WTC11 (cell line): ENCODE results near the gene KRTAP2-1. TPM values are rescaled to one million over a fixed set of nuclear protein-coding genes. Genes with fewer than 3 reads are reported as not detected.

ENCODE experiments used
- ATAC-seq: fragments of 200-7000 bp; cut with Tn5 transposase; 2 replicates; pipeline ENCODE4 v1.10.0; 2021; ENCODE audit warnings: mild to moderate bottlenecking, moderate library complexity
- CTCF ChIA-PET: fragments of 300-600 bp; sonication (Branson Sonifier 250); formaldehyde crosslinking; loops from one replicate; lab custom pipeline; 2021; ENCODE audit warnings: antibody characterized with exemption; lab: Charles Lee
- POLR2A ChIA-PET: fragments of 350-600 bp; sonication (Branson Sonifier 250); formaldehyde crosslinking; loops from one replicate; lab custom pipeline; 2021; ENCODE audit warnings: antibody characterized with exemption; lab: Charles Lee
- DNase-seq: peaks from one replicate; pipeline ENCODE4 v3.0.0; 2021; ENCODE audit warnings: low spot score
- H3K27ac Mint-ChIP-seq: 2 replicates; pipeline ENCODE4 v1.8.0; 2021; ENCODE audit warnings: mixed read lengths
- H3K27me3 Mint-ChIP-seq: 2 replicates; pipeline ENCODE4 v1.8.0; 2021; ENCODE audit warnings: low read depth, mild to moderate bottlenecking, moderate library complexity, mixed read lengths
- H3K36me3 Mint-ChIP-seq: 2 replicates; pipeline ENCODE4 v1.8.0; 2021; ENCODE audit warnings: mixed read lengths
- H3K4me1 Mint-ChIP-seq: 2 replicates; pipeline ENCODE4 v1.8.0; 2022; ENCODE audit warnings: mixed read lengths
- H3K4me3 Mint-ChIP-seq: 2 replicates; pipeline ENCODE4 v1.8.0; 2021; ENCODE audit warnings: mild to moderate bottlenecking, moderate library complexity, mixed read lengths
- H3K9me3 Mint-ChIP-seq: 2 replicates; pipeline ENCODE4 v1.8.0; 2021; ENCODE audit warnings: mixed read lengths
- ATF3 ChIP-seq: sonication (generic); formaldehyde crosslinking; conservative IDR thresholded peaks from 2 replicates; pipeline ENCODE4 v1.8.1; 2022; ENCODE audit warnings: mild to moderate bottlenecking, missing genetic modification reagents
- CBFB ChIP-seq: sonication (generic); formaldehyde crosslinking; IDR thresholded peaks from 2 replicates; pipeline ENCODE4 v1.8.1; 2022; ENCODE audit warnings: mild to moderate bottlenecking, low read depth, missing genetic modification reagents
- CDX4 ChIP-seq: fragments of 250-450 bp; sonication (Bioruptor Pico); IDR thresholded peaks from 2 replicates; pipeline ENCODE4 v1.9.0; 2021; ENCODE audit warnings: moderate library complexity, mild to moderate bottlenecking, inconsistent platforms, borderline replicate concordance
- FOXJ3 ChIP-seq: sonication (generic); formaldehyde crosslinking; IDR thresholded peaks from 2 replicates; pipeline ENCODE4 v1.9.0; 2021; ENCODE audit warnings: missing genetic modification reagents, mild to moderate bottlenecking, borderline replicate concordance
- FOXK1 ChIP-seq: sonication (generic); formaldehyde crosslinking; IDR thresholded peaks from 2 replicates; pipeline ENCODE4 v1.8.0; 2022; ENCODE audit warnings: mild to moderate bottlenecking, moderate library complexity, missing genetic modification reagents
- HMGA2 ChIP-seq: fragments of 250-450 bp; sonication (Bioruptor Pico); IDR thresholded peaks from 2 replicates; pipeline ENCODE4 v1.4.0; 2021; ENCODE audit warnings: mild to moderate bottlenecking, moderate library complexity
- IRF2 ChIP-seq: sonication (generic); formaldehyde crosslinking; IDR thresholded peaks from 2 replicates; pipeline ENCODE4 v1.8.0; 2022; ENCODE audit warnings: low read depth, missing genetic modification reagents, borderline replicate concordance
- JUN ChIP-seq: sonication (generic); formaldehyde crosslinking; IDR thresholded peaks from 2 replicates; pipeline ENCODE4 v1.8.0; 2023; ENCODE audit warnings: mild to moderate bottlenecking, missing genetic modification reagents
- KAT7 ChIP-seq: sonication (generic); formaldehyde crosslinking; IDR thresholded peaks from 2 replicates; pipeline ENCODE4 v1.8.1; 2023; ENCODE audit warnings: missing genetic modification reagents, mild to moderate bottlenecking, borderline replicate concordance
- MXD4 ChIP-seq: fragments of 250-450 bp; sonication (Bioruptor Pico); IDR thresholded peaks from 2 replicates; pipeline ENCODE4 v1.8.0; 2021; ENCODE audit warnings: mild to moderate bottlenecking, moderate library complexity, borderline replicate concordance
- PREB ChIP-seq: sonication (generic); formaldehyde crosslinking; IDR thresholded peaks from 2 replicates; pipeline ENCODE4 v1.8.1; 2022; ENCODE audit warnings: mild to moderate bottlenecking, missing genetic modification reagents, moderate library complexity, borderline replicate concordance
- PRRX2 ChIP-seq: fragments of 250-450 bp; sonication (Bioruptor Pico); IDR thresholded peaks from 2 replicates; pipeline ENCODE4 v1.8.0; 2021; ENCODE audit warnings: mild to moderate bottlenecking
- SMAD4 ChIP-seq: sonication (generic); formaldehyde crosslinking; IDR thresholded peaks from 2 replicates; pipeline ENCODE4 v1.8.0; 2022; ENCODE audit warnings: mild to moderate bottlenecking, missing genetic modification reagents
- SOX15 ChIP-seq: fragments of 250-450 bp; sonication (Bioruptor Pico); IDR thresholded peaks from 2 replicates; pipeline ENCODE4 v1.9.0; 2021; ENCODE audit warnings: mild to moderate bottlenecking
- SP1 ChIP-seq: sonication (generic); formaldehyde crosslinking; conservative IDR thresholded peaks from 2 replicates; pipeline ENCODE4 v1.8.1; 2022; ENCODE audit warnings: missing genetic modification reagents
- TCF7 ChIP-seq: sonication (generic); formaldehyde crosslinking; IDR thresholded peaks from 2 replicates; pipeline ENCODE4 v1.8.0; 2022; ENCODE audit warnings: mild to moderate bottlenecking, low read depth, missing genetic modification reagents, moderate library complexity
- TEAD1 ChIP-seq: sonication (generic); formaldehyde crosslinking; IDR thresholded peaks from 2 replicates; pipeline ENCODE4 v1.8.0; 2022; ENCODE audit warnings: mild to moderate bottlenecking, missing genetic modification reagents
- USF1 ChIP-seq: sonication (generic); formaldehyde crosslinking; IDR thresholded peaks from 2 replicates; pipeline ENCODE4 v1.8.0; 2022; ENCODE audit warnings: mild to moderate bottlenecking, missing genetic modification reagents
- ZNF121 ChIP-seq: sonication (generic); formaldehyde crosslinking; IDR thresholded peaks from 2 replicates; pipeline ENCODE4 v1.8.0; 2023; ENCODE audit warnings: missing genetic modification reagents
- ZNF416 ChIP-seq: fragments of 250-450 bp; sonication (Bioruptor Pico); IDR thresholded peaks from 2 replicates; pipeline ENCODE4 v1.9.0; 2021; ENCODE audit warnings: mild to moderate bottlenecking, inconsistent platforms
- total RNA-seq: library from RNA; stranded (reverse); gene quantifications from 3 replicates; pipeline ENCODE4 v1.2.3, GENCODE V29; 2021
- TF ChIP-seq, protein P1 (sequence below): sonication (generic); formaldehyde crosslinking; IDR thresholded peaks from 2 replicates; pipeline ENCODE4 v1.8.1; 2023; ENCODE audit warnings: mild to moderate bottlenecking, missing genetic modification reagents, moderate library complexity
- TF ChIP-seq, protein P2 (sequence below): sonication (generic); formaldehyde crosslinking; IDR thresholded peaks from 2 replicates; pipeline ENCODE4 v1.8.0; 2022; ENCODE audit warnings: mild to moderate bottlenecking, missing genetic modification reagents
- TF ChIP-seq, protein P3 (sequence below): sonication (generic); formaldehyde crosslinking; IDR thresholded peaks from 2 replicates; pipeline ENCODE4 v1.8.1; 2023; ENCODE audit warnings: mild to moderate bottlenecking, missing genetic modification reagents, moderate library complexity
- TF ChIP-seq, protein P4 (sequence below): sonication (generic); formaldehyde crosslinking; IDR thresholded peaks from 2 replicates; pipeline ENCODE4 v1.8.1; 2022; ENCODE audit warnings: low read depth, missing genetic modification reagents, borderline replicate concordance
- TF ChIP-seq, protein P5 (sequence below): sonication (generic); formaldehyde crosslinking; IDR thresholded peaks from 2 replicates; pipeline ENCODE4 v1.8.0; 2022; ENCODE audit warnings: mild to moderate bottlenecking, missing genetic modification reagents

KRTAP2-1 gene
- total RNA-seq, 1 experiment from 2014 or later: not detected

DNA sequence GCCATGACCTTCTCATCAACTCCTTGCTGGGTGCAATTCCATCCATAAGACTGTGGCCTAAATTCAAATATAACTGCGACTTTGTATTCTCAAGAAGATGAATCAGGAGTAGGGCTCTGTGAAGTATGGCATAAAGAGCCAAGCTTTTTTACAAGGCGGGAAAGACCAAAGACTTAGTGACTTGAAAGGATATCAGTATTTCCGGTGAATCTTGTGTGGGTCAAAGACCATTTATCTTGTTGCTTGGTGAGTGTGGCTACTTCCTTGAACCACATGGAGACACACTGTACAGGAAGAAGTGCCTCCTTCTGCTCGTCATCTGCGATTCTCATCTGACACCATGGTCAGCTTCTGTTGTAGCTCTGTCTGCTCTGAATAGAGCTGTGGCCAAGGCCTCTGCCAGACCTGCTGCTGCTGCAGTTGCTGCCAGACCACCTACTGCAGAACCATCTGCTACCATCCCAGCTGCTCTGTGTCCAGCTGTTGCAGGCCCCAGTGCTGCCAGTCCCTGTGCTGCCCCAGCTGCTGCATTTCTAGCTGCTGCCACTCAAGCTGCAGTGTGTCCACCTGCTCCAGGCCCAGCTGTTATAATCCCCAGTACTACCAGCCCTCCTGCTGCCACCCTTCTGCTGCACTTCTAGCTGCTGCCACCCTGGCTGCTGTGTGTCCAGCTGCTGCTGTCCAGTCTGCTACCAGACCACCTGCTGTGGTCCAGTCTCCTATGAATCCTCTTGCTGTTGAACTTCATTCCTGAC, 24.7 kb upstream of the KRTAP2-1 start:
- ChIA-PET CTCF (no interaction called here), POLR2A (interaction anchor here (0.6 kb wide), 1 partner anchor 33 kb away, joined by 4 read pairs; no protein-coding TSS in a partner anchor)

GRCh38 chr17:41069031-41069430, 21.9 kb upstream of the KRTAP2-1 start:
- no peak for DNase-seq
- ChIA-PET POLR2A (no interaction called here), CTCF (no interaction called here)
- H3K27me3 Mint-ChIP-seq: no peaks in the 10 kb centered on the region
- H3K27ac Mint-ChIP-seq: no peak overlapping the region
- ATAC-seq: no peak
- peaks cover 4% of the 10 kb centered on the region; the same call in 1 of the 2 replicates for H3K4me1 Mint-ChIP-seq
- H3K4me3 Mint-ChIP-seq: no peak overlapping the region
- H3K36me3 Mint-ChIP-seq: no peaks in the 10 kb centered on the region
- no peaks in the 10 kb centered on the region for H3K9me3 Mint-ChIP-seq
- TF ChIP-seq ZNF416 (CRISPR knock-in tag) (no peak), PRRX2 (CRISPR knock-in tag) (no peak), TCF7 (CRISPR knock-in tag) (no peak), CBFB (no peak), FOXJ3 (no peak), SOX15 (CRISPR knock-in tag) (no peak), CDX4 (no peak), FOXK1 (no peak), MXD4 (CRISPR knock-in tag) (no peak), USF1 (CRISPR knock-in tag) (no peak), SMAD4 (CRISPR knock-in tag) (no peak), TEAD1 (no peak), JUN (no peak)
- TF ChIP-seq, protein P1, sequence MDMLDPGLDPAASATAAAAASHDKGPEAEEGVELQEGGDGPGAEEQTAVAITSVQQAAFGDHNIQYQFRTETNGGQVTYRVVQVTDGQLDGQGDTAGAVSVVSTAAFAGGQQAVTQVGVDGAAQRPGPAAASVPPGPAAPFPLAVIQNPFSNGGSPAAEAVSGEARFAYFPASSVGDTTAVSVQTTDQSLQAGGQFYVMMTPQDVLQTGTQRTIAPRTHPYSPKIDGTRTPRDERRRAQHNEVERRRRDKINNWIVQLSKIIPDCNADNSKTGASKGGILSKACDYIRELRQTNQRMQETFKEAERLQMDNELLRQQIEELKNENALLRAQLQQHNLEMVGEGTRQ (CRISPR knock-in tag): no peak
- TF ChIP-seq, protein P2, sequence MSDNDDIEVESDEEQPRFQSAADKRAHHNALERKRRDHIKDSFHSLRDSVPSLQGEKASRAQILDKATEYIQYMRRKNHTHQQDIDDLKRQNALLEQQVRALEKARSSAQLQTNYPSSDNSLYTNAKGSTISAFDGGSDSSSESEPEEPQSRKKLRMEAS (CRISPR knock-in tag): no peak

More for the DNA sequence above, 24.7 kb upstream of the KRTAP2-1 start:
- ATAC-seq (no peak), DNase-seq (no peak)
- Mint-ChIP-seq H3K27me3 (no peaks in the 10 kb centered on the region; the same call in 1 of the 2 replicates), H3K36me3 (no peaks in the 10 kb centered on the region), H3K9me3 (no peaks in the 10 kb centered on the region), H3K4me1 (no peaks in the 10 kb centered on the region), H3K4me3 (no peak overlapping the region), H3K27ac (no peak overlapping the region)
- TF ChIP-seq, protein P3, sequence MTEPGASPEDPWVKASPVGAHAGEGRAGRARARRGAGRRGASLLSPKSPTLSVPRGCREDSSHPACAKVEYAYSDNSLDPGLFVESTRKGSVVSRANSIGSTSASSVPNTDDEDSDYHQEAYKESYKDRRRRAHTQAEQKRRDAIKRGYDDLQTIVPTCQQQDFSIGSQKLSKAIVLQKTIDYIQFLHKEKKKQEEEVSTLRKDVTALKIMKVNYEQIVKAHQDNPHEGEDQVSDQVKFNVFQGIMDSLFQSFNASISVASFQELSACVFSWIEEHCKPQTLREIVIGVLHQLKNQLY (CRISPR knock-in tag): no peak
- no peak for TF ChIP-seq MXD4 (CRISPR knock-in tag)
- no peak for TF ChIP-seq IRF2
- no peak for TF ChIP-seq SP1
- TF ChIP-seq, protein P4, sequence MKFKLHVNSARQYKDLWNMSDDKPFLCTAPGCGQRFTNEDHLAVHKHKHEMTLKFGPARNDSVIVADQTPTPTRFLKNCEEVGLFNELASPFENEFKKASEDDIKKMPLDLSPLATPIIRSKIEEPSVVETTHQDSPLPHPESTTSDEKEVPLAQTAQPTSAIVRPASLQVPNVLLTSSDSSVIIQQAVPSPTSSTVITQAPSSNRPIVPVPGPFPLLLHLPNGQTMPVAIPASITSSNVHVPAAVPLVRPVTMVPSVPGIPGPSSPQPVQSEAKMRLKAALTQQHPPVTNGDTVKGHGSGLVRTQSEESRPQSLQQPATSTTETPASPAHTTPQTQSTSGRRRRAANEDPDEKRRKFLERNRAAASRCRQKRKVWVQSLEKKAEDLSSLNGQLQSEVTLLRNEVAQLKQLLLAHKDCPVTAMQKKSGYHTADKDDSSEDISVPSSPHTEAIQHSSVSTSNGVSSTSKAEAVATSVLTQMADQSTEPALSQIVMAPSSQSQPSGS: no peak
- no peak for TF ChIP-seq ZNF121
- TF ChIP-seq HMGA2 (CRISPR knock-in tag): no peak
- no peak for TF ChIP-seq FOXK1
- TF ChIP-seq KAT7: no peak
- no peak for TF ChIP-seq PREB (CRISPR knock-in tag)
- no peak for TF ChIP-seq ZNF416 (CRISPR knock-in tag)
- TF ChIP-seq ATF3 (CRISPR knock-in tag): no peak
- TF ChIP-seq, protein P5, sequence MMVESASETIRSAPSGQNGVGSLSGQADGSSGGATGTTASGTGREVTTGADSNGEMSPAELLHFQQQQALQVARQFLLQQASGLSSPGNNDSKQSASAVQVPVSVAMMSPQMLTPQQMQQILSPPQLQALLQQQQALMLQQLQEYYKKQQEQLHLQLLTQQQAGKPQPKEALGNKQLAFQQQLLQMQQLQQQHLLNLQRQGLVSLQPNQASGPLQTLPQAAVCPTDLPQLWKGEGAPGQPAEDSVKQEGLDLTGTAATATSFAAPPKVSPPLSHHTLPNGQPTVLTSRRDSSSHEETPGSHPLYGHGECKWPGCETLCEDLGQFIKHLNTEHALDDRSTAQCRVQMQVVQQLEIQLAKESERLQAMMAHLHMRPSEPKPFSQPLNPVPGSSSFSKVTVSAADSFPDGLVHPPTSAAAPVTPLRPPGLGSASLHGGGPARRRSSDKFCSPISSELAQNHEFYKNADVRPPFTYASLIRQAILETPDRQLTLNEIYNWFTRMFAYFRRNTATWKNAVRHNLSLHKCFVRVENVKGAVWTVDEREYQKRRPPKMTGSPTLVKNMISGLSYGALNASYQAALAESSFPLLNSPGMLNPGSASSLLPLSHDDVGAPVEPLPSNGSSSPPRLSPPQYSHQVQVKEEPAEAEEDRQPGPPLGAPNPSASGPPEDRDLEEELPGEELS: no peak
